ENCODE measurements around the gene UGDH. TPM values are rescaled to one million over a fixed set of nuclear protein-coding genes. Genes with fewer than 3 reads are reported as not detected.

Gene UGDH
- total RNA-seq, 1 experiment from 2014 or later, result 50.9 TPM

DNA sequence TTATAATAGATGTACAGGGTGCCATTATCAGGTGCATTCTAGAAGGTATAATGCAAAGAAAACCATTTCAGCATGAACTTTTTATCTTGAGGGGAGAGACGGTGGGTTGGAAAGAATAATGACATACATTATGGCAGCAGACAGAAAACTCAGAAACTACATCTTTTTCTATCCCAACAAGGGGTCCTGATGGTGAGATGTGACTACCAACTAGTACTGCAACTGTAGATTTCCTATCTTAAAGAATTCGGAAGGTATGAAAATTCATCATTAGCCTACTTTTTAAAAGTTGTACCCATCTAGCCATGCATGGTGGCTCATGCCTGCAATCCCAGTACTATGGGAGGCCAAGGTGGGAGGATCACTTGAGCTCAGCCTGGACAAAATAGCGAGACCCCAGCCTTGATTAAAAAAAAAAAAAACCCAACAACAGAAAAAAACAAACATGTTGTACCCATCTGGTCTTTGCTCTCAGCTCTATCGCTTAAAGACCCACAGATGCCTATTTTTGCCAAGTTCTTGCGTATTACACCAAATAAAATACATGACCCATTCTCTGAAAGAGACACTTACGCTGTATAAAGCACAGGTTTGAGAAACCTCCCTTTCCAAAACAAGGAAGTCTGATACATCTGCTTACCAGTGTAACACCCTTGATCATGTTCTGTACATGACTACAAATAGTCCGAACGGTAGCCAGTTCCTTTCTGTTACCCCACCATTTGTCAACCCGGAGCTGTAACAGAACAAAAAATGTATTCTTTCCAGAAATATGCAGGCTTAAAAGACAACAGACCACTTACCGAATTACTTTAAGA is 70.1 kb downstream of the UGDH start:
- ChIA-PET POLR2A (interaction anchor here (0.6 to 7.4 kb wide), 19 partner anchors 9 to 275 kb away, joined by 3 to 79 read pairs (median 6); partner anchors contain the start of genes RFC1, SMIM14, UBE2K and UGDH), CTCF (interaction anchor here (0.6 to 0.8 kb wide), 2 partner anchors 9 to 15 kb away, joined by 3 to 4 read pairs; no protein-coding TSS in a partner anchor)
- TF ChIP-seq, protein P1, sequence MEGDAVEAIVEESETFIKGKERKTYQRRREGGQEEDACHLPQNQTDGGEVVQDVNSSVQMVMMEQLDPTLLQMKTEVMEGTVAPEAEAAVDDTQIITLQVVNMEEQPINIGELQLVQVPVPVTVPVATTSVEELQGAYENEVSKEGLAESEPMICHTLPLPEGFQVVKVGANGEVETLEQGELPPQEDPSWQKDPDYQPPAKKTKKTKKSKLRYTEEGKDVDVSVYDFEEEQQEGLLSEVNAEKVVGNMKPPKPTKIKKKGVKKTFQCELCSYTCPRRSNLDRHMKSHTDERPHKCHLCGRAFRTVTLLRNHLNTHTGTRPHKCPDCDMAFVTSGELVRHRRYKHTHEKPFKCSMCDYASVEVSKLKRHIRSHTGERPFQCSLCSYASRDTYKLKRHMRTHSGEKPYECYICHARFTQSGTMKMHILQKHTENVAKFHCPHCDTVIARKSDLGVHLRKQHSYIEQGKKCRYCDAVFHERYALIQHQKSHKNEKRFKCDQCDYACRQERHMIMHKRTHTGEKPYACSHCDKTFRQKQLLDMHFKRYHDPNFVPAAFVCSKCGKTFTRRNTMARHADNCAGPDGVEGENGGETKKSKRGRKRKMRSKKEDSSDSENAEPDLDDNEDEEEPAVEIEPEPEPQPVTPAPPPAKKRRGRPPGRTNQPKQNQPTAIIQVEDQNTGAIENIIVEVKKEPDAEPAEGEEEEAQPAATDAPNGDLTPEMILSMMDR (IDR thresholded peaks at IDR 0.05; ENCODE audit: unreplicated experiment), result no peak
- DNase-seq (ENCODE audit: unreplicated experiment), result no peak
- H3K4me3 Mint-ChIP-seq (ENCODE audit: unreplicated experiment), result peak overlapping the region; percentile 95
- H3K27ac Mint-ChIP-seq (ENCODE audit: low read depth, unreplicated experiment), result peak overlapping the region; percentile 100
- H3K9me3 Mint-ChIP-seq (ENCODE audit: unreplicated experiment), result no peaks in the 10 kb centered on the region
- no peaks in the 10 kb centered on the region for H3K27me3 Mint-ChIP-seq (ENCODE audit: insufficient read depth, unreplicated experiment)
- peaks cover 82% of the 10 kb centered on the region for H3K36me3 Mint-ChIP-seq (ENCODE audit: insufficient read depth, unreplicated experiment)
- intact Hi-C loops (cut with micrococcal nuclease), result loop anchor here (2.0 to 10.0 kb wide), 2 partner anchors 142 to 274 kb away; partner anchors contain the start of gene WDR19
- no TSS peak for BruUV-seq (replicated peaks)
- H3K4me1 Mint-ChIP-seq (ENCODE audit: insufficient read depth, unreplicated experiment), result peaks cover 7% of the 10 kb centered on the region

DNA sequence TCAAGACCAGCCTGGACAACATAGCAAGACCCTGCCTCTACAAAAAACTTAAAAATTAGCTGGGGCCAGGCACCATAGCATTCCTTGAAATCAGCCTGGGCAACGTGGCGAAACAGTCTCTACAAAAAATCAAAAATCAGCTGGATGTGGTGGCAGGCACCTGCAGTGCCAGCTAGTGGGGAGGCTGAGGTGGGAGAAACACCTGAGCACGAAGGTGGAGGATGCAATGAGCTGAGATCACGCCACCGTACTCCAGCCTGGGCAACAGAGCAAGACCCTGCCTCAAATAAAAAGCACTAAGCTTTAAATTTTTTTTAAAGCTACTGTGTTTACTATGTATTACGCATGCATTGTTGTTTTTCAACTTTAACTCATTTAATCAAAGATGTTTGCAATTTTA is 71.8 kb downstream of the UGDH start:
- Mint-ChIP-seq H3K4me1 (ENCODE audit: insufficient read depth, unreplicated experiment) (peaks cover 7% of the 10 kb centered on the region), H3K27ac (ENCODE audit: low read depth, unreplicated experiment) (no peak overlapping the region), H3K36me3 (ENCODE audit: insufficient read depth, unreplicated experiment) (peaks cover 92% of the 10 kb centered on the region), H3K4me3 (ENCODE audit: unreplicated experiment) (peak overlapping the region; percentile 95), H3K27me3 (ENCODE audit: insufficient read depth, unreplicated experiment) (no peaks in the 10 kb centered on the region), H3K9me3 (ENCODE audit: unreplicated experiment) (no peaks in the 10 kb centered on the region)
- intact Hi-C loops (cut with micrococcal nuclease), result loop anchor here (10.0 kb wide), 1 partner anchor 141 kb away; no protein-coding TSS in a partner anchor
- no TSS peak for BruUV-seq (replicated peaks)
- POLR2A ChIA-PET, result interaction anchor here (1.0 to 7.4 kb wide), 4 partner anchors 9 to 139 kb away, joined by 3 to 72 read pairs (median 4); partner anchors contain the start of genes RFC1 and UGDH
- no peak for DNase-seq (ENCODE audit: unreplicated experiment)
- CTCF ChIA-PET, result interaction anchor here (0.6 kb wide), 1 partner anchor 1136 kb away, joined by 3 read pairs; no protein-coding TSS in a partner anchor
- TF ChIP-seq, protein P1 (IDR thresholded peaks at IDR 0.05; ENCODE audit: unreplicated experiment), result no peak

DNA sequence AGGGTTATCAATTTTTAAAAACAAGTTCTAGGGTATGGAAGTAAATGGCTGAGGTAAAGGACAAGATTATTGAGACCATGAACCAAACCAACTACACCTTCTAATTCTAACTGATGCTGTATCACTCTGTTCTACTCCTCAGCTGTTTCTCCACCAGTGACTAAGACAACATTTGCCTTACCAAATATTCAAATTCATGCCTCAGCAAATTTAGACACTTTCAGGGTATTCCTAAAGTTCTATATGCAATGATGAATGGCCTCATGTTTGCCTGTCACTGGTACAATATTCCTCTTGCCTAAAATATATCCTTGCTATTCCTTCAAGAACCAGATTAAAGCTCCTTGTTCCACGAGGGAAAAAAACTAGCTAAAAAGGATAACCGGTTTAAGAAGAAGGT is 73.5 kb downstream of the UGDH start:
- CTCF ChIA-PET, result interaction anchor here (0.8 kb wide), 1 partner anchor 72 kb away, joined by 3 read pairs; no protein-coding TSS in a partner anchor
- Mint-ChIP-seq H3K36me3 (ENCODE audit: insufficient read depth, unreplicated experiment) (peaks cover 96% of the 10 kb centered on the region), H3K27me3 (ENCODE audit: insufficient read depth, unreplicated experiment) (no peaks in the 10 kb centered on the region), H3K9me3 (ENCODE audit: unreplicated experiment) (no peaks in the 10 kb centered on the region), H3K4me1 (ENCODE audit: insufficient read depth, unreplicated experiment) (peaks cover 7% of the 10 kb centered on the region), H3K27ac (ENCODE audit: low read depth, unreplicated experiment) (no peak overlapping the region), H3K4me3 (ENCODE audit: unreplicated experiment) (no peak overlapping the region)
- TF ChIP-seq, protein P1 (IDR thresholded peaks at IDR 0.05; ENCODE audit: unreplicated experiment), result no peak
- intact Hi-C loops (cut with micrococcal nuclease), result loop anchor here (10.0 kb wide), 1 partner anchor 139 kb away; no protein-coding TSS in a partner anchor
- POLR2A ChIA-PET, result interaction anchor here (7.4 kb wide), 1 partner anchor 87 kb away, joined by 72 read pairs; the partner anchor contains the start of gene RFC1
- DNase-seq (ENCODE audit: unreplicated experiment), result no peak
- BruUV-seq (replicated peaks), result no TSS peak
